GM23338 (cell line): Measurements from ENCODE around the gene TCF7L2. TPM values are rescaled to one million over a fixed set of nuclear protein-coding genes. Genes with fewer than 3 reads are reported as not detected.

Source experiments
- ATAC-seq: fragments of 200-7000 bp; cut with Tn5 transposase; 3 replicates; pipeline ENCODE4 v1.9.1; 2020
- DNase-seq: peaks from one replicate; pipeline ENCODE4 v3.0.0-alpha.2; 2015; ENCODE audit warnings: low spot score
- H2AFZ ChIP-seq: fragments of 200-600 bp; sonication (generic); 2 replicates; pipeline ENCODE4 v1.8.0; 2016; ENCODE audit warnings: antibody characterized with exemption, mild to moderate bottlenecking, moderate library complexity
- H3F3A ChIP-seq: fragments of 200-600 bp; sonication (generic); replicated peaks from 2 replicates; pipeline ENCODE4 v1.8.0; 2017; ENCODE audit warnings: antibody characterized with exemption, mixed run types, low read depth
- H3K27ac ChIP-seq: fragments of 200-600 bp; sonication (generic); 2 replicates; pipeline ENCODE4 v1.6.1; 2016; ENCODE audit warnings: low read depth
- H3K27me3 ChIP-seq: fragments of 200-600 bp; sonication (generic); 2 replicates; pipeline ENCODE4 v1.8.0; 2016; ENCODE audit warnings: mild to moderate bottlenecking, mixed run types, moderate library complexity; ENCODE audit not compliant: insufficient read depth
- H3K36me3 ChIP-seq: fragments of 200-600 bp; sonication (generic); 2 replicates; pipeline ENCODE4 v1.8.0; 2016; ENCODE audit warnings: mild to moderate bottlenecking; ENCODE audit not compliant: insufficient read depth
- H3K4me1 ChIP-seq: fragments of 200-600 bp; sonication (generic); 2 replicates; pipeline ENCODE4 v1.8.0; 2016; ENCODE audit warnings: mild to moderate bottlenecking, moderate library complexity; ENCODE audit not compliant: insufficient read depth
- H3K4me2 ChIP-seq: fragments of 200-600 bp; sonication (generic); 2 replicates; pipeline ENCODE4 v1.7.1; 2017; ENCODE audit warnings: mixed run types
- H3K4me3 ChIP-seq: fragments of 200-600 bp; sonication (generic); 2 replicates; pipeline ENCODE4 v1.6.1; 2016; ENCODE audit warnings: mixed run types
- H3K79me2 ChIP-seq: fragments of 200-600 bp; sonication (generic); replicated peaks from 2 replicates; pipeline ENCODE4 v1.8.0; 2017; ENCODE audit warnings: mild to moderate bottlenecking; ENCODE audit not compliant: insufficient read depth
- H3K9me2 ChIP-seq: fragments of 200-600 bp; sonication (generic); 2 replicates; pipeline ENCODE4 v1.8.0; 2017; ENCODE audit not compliant: insufficient read depth
- H4K20me1 ChIP-seq: fragments of 200-600 bp; sonication (generic); replicated peaks from 2 replicates; pipeline ENCODE4 v1.8.0; 2017; ENCODE audit warnings: mild to moderate bottlenecking; ENCODE audit not compliant: insufficient read depth
- H3K27ac Mint-ChIP-seq: 2 replicates; pipeline ENCODE4 v1.8.0; 2020; ENCODE audit warnings: inconsistent platforms, mild to moderate bottlenecking, moderate library complexity, mixed read lengths
- H3K27me3 Mint-ChIP-seq: 3 replicates; pipeline ENCODE4 v1.8.0; 2022; ENCODE audit warnings: low read depth, mild to moderate bottlenecking, moderate library complexity, mixed read lengths, inconsistent platforms; ENCODE audit not compliant: insufficient read depth, poor library complexity
- H3K36me3 Mint-ChIP-seq: 3 replicates; pipeline ENCODE4 v1.8.0; 2021; ENCODE audit warnings: low read depth, mild to moderate bottlenecking, inconsistent platforms, moderate library complexity, mixed read lengths
- H3K4me1 Mint-ChIP-seq: 3 replicates; pipeline ENCODE4 v1.8.0; 2020; ENCODE audit warnings: mild to moderate bottlenecking, inconsistent platforms, mixed read lengths
- H3K4me3 Mint-ChIP-seq: 3 replicates; pipeline ENCODE4 v1.8.0; 2021; ENCODE audit warnings: moderate library complexity, mild to moderate bottlenecking, inconsistent platforms, mixed read lengths
- H3K9me3 Mint-ChIP-seq: 3 replicates; pipeline ENCODE4 v1.8.0; 2020; ENCODE audit warnings: moderate library complexity, mild to moderate bottlenecking, inconsistent platforms, mixed read lengths
- CREB1 ChIP-seq: fragments of 250-450 bp; sonication (Bioruptor Pico); IDR thresholded peaks from 2 replicates; pipeline ENCODE4 v1.5.0; 2020; ENCODE audit warnings: low read depth, mild to moderate bottlenecking, moderate library complexity
- EZH2 ChIP-seq: fragments of 200-600 bp; sonication (generic); IDR thresholded peaks from one replicate; pipeline ENCODE4 v1.8.0; 2017; ENCODE audit warnings: antibody characterized with exemption, mild to moderate bottlenecking, low read depth; ENCODE audit not compliant: unreplicated experiment
- EZH2phosphoT487 ChIP-seq: fragments of 200-600 bp; sonication (generic); IDR thresholded peaks from one replicate; pipeline ENCODE4 v1.8.1; 2018; ENCODE audit warnings: antibody characterized with exemption; ENCODE audit not compliant: unreplicated experiment
- JUNB ChIP-seq: IDR thresholded peaks from one replicate; pipeline ENCODE4 v1.6.1; 2016; ENCODE audit warnings: antibody characterized with exemption; ENCODE audit not compliant: unreplicated experiment
- NANOG ChIP-seq: IDR thresholded peaks from 2 replicates; pipeline ENCODE4 v1.6.1; 2016; ENCODE audit warnings: antibody characterized with exemption, borderline replicate concordance
- POLR2AphosphoS5 ChIP-seq: IDR thresholded peaks from 2 replicates; pipeline ENCODE4 v1.6.1; 2016; ENCODE audit warnings: antibody characterized with exemption, low read depth
- REST ChIP-seq: IDR thresholded peaks from one replicate; pipeline ENCODE4 v1.6.1; 2018; ENCODE audit warnings: antibody characterized with exemption; ENCODE audit not compliant: unreplicated experiment
- STAT1 ChIP-seq: IDR thresholded peaks from one replicate; pipeline ENCODE4 v1.6.1; 2016; ENCODE audit warnings: antibody characterized with exemption; ENCODE audit not compliant: unreplicated experiment
- ZNF114 ChIP-seq: fragments of 250-450 bp; sonication (Bioruptor Pico); IDR thresholded peaks from 2 replicates; pipeline ENCODE4 v1.5.0; 2020; ENCODE audit warnings: mild to moderate bottlenecking, moderate library complexity
- ZNF331 ChIP-seq: fragments of 250-450 bp; sonication (Bioruptor Pico); IDR thresholded peaks from 2 replicates; pipeline ENCODE4 v1.5.0; 2020; ENCODE audit warnings: low read depth, mild to moderate bottlenecking, moderate library complexity
- polyA plus RNA-seq: library from polyadenylated mRNA; unstranded; fragments of >200 nt; fragmentation: Nextera tagmentation; extraction: Ambion mirVana; gene quantifications from 2 replicates; pipeline ENCODE4 v1.2.1, GENCODE V29; 2016
- total RNA-seq: library from RNA; depleted of rRNA; stranded (reverse); fragments of >200 nt; shearing (Covaris generic); gene quantifications from 2 replicates; pipeline ENCODE4 v1.2.3, GENCODE V29; 2014
- TF ChIP-seq, protein P1 (sequence below): fragments of 250-450 bp; sonication (Bioruptor Pico); IDR thresholded peaks from 2 replicates; pipeline ENCODE4 v1.5.0; 2020; ENCODE audit warnings: mild to moderate bottlenecking, moderate library complexity
- TF ChIP-seq, protein P2 (sequence below), 2 experiments: fragments of 200-600 bp in 1 of 2; sonication (generic) in 1 of 2; conservative IDR thresholded peaks; 2 replicates each; pipeline versions ENCODE4 v1.5.1 to v1.6.1; 2016 to 2017; ENCODE audit warnings: antibody characterized with exemption in 2 of 2, low read depth in 2 of 2, mild to moderate bottlenecking in 2 of 2, moderate library complexity in 1 of 2
- TF ChIP-seq, protein P3 (sequence below): IDR thresholded peaks from 2 replicates; pipeline ENCODE4 v1.6.1; 2016; ENCODE audit warnings: antibody characterized with exemption

TCF7L2 gene
- total and polyA plus RNA-seq, 2 experiments from 2014 or later = 32.2 to 80.8 TPM

DNA sequence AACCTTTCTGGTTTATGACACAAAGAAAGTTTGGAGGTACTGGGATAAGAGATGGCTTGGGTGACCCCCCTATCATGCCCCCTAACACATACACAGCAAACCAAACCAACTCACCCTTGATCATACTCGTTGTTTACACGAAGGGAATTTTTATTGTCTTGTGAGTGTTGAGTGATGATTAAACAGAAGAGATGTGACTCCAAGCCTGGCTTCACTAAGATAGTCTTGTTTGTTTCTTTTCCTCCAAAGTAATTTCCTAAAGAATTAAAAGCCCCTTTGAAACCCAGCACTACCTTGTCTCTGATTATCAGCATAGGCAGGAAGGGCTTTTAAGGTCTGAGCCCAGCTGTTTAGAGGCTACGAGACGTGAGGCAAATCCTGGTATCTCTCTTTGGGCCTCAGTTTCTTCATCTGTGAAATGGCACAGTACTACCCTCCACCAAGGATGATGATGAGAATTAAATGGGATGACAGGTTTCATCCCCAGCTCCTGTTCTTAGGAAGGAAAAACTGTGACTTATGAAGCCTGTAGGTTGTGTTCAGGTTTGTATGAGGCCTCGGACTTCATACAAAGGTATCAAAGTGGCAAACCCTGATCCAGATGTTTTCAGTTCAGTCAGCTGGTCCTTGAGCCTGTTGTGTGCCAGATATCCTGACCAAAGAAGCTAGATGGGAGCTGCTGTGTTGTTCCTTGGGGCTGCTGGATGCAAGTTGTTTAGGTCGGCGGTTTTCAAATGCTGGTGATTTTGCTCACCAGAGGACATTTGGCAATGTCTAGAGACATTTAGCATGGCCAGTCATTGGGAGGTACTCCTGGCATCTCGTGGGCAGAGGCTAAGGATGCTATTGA, 51.8 kb downstream of the TCF7L2 start:
- Mint-ChIP-seq H3K9me3 (no peaks in the 10 kb centered on the region), H3K4me1 (peaks cover 80% of the 10 kb centered on the region), H3K36me3 (peaks cover 23% of the 10 kb centered on the region), H3K27me3 (peaks cover 8% of the 10 kb centered on the region), H3K4me3 (no peak overlapping the region), H3K27ac (no peak overlapping the region)
- peaks cover 20% of the 10 kb centered on the region; the same call in 1 of the 2 replicates for H3F3A ChIP-seq
- no peak for ATAC-seq
- no peak for DNase-seq
- no peak overlapping the region for H3K4me2 ChIP-seq
- H3K36me3 ChIP-seq = no peaks in the 10 kb centered on the region
- H3K27me3 ChIP-seq = no peaks in the 10 kb centered on the region
- peaks cover 96% of the 10 kb centered on the region for H4K20me1 ChIP-seq
- H3K27ac ChIP-seq = 0 out of 2 replicates have a peak overlapping the region, but pooled peaks have one; percentile 39
- peaks cover 100% of the 10 kb centered on the region for H3K79me2 ChIP-seq
- H3K4me3 ChIP-seq = no peak overlapping the region
- TF ChIP-seq, protein P1, sequence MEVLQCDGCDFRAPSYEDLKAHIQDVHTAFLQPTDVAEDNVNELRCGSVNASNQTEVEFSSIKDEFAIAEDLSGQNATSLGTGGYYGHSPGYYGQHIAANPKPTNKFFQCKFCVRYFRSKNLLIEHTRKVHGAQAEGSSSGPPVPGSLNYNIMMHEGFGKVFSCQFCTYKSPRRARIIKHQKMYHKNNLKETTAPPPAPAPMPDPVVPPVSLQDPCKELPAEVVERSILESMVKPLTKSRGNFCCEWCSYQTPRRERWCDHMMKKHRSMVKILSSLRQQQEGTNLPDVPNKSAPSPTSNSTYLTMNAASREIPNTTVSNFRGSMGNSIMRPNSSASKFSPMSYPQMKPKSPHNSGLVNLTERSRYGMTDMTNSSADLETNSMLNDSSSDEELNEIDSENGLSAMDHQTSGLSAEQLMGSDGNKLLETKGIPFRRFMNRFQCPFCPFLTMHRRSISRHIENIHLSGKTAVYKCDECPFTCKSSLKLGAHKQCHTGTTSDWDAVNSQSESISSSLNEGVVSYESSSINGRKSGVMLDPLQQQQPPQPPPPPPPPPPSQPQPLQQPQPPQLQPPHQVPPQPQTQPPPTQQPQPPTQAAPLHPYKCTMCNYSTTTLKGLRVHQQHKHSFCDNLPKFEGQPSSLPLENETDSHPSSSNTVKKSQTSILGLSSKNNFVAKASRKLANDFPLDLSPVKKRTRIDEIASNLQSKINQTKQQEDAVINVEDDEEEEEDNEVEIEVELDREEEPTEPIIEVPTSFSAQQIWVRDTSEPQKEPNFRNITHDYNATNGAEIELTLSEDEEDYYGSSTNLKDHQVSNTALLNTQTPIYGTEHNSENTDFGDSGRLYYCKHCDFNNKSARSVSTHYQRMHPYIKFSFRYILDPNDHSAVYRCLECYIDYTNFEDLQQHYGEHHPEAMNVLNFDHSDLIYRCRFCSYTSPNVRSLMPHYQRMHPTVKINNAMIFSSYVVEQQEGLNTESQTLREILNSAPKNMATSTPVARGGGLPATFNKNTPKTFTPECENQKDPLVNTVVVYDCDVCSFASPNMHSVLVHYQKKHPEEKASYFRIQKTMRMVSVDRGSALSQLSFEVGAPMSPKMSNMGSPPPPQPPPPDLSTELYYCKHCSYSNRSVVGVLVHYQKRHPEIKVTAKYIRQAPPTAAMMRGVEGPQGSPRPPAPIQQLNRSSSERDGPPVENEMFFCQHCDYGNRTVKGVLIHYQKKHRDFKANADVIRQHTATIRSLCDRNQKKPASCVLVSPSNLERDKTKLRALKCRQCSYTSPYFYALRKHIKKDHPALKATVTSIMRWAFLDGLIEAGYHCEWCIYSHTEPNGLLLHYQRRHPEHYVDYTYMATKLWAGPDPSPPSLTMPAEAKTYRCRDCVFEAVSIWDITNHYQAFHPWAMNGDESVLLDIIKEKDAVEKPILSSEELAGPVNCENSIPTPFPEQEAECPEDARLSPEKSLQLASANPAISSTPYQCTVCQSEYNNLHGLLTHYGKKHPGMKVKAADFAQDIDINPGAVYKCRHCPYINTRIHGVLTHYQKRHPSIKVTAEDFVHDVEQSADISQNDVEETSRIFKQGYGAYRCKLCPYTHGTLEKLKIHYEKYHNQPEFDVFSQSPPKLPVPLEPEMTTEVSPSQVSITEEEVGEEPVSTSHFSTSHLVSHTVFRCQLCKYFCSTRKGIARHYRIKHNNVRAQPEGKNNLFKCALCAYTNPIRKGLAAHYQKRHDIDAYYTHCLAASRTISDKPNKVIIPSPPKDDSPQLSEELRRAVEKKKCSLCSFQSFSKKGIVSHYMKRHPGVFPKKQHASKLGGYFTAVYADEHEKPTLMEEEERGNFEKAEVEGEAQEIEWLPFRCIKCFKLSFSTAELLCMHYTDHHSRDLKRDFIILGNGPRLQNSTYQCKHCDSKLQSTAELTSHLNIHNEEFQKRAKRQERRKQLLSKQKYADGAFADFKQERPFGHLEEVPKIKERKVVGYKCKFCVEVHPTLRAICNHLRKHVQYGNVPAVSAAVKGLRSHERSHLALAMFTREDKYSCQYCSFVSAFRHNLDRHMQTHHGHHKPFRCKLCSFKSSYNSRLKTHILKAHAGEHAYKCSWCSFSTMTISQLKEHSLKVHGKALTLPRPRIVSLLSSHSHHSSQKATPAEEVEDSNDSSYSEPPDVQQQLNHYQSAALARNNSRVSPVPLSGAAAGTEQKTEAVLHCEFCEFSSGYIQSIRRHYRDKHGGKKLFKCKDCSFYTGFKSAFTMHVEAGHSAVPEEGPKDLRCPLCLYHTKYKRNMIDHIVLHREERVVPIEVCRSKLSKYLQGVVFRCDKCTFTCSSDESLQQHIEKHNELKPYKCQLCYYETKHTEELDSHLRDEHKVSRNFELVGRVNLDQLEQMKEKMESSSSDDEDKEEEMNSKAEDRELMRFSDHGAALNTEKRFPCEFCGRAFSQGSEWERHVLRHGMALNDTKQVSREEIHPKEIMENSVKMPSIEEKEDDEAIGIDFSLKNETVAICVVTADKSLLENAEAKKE (CRISPR knock-in tag) = no peak
- TF ChIP-seq EZH2 = no peak
- TF ChIP-seq POLR2AphosphoS5 = no peak
- TF ChIP-seq, protein P2, sequence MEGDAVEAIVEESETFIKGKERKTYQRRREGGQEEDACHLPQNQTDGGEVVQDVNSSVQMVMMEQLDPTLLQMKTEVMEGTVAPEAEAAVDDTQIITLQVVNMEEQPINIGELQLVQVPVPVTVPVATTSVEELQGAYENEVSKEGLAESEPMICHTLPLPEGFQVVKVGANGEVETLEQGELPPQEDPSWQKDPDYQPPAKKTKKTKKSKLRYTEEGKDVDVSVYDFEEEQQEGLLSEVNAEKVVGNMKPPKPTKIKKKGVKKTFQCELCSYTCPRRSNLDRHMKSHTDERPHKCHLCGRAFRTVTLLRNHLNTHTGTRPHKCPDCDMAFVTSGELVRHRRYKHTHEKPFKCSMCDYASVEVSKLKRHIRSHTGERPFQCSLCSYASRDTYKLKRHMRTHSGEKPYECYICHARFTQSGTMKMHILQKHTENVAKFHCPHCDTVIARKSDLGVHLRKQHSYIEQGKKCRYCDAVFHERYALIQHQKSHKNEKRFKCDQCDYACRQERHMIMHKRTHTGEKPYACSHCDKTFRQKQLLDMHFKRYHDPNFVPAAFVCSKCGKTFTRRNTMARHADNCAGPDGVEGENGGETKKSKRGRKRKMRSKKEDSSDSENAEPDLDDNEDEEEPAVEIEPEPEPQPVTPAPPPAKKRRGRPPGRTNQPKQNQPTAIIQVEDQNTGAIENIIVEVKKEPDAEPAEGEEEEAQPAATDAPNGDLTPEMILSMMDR (conservative IDR thresholded peaks at IDR 0.05; ENCODE audit: low read depth in 2 of 2) = no peak
- TF ChIP-seq, protein P3, sequence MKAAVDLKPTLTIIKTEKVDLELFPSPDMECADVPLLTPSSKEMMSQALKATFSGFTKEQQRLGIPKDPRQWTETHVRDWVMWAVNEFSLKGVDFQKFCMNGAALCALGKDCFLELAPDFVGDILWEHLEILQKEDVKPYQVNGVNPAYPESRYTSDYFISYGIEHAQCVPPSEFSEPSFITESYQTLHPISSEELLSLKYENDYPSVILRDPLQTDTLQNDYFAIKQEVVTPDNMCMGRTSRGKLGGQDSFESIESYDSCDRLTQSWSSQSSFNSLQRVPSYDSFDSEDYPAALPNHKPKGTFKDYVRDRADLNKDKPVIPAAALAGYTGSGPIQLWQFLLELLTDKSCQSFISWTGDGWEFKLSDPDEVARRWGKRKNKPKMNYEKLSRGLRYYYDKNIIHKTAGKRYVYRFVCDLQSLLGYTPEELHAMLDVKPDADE = no peak
- no peak for TF ChIP-seq ZNF114 (CRISPR knock-in tag)
- TF ChIP-seq CREB1 (CRISPR knock-in tag) = no peak
- no peak for TF ChIP-seq NANOG
- no peak for TF ChIP-seq REST
- no peak for TF ChIP-seq STAT1
- TF ChIP-seq ZNF331 (CRISPR knock-in tag) = no peak
- no peak for TF ChIP-seq JUNB
- TF ChIP-seq EZH2phosphoT487 = no peak
- H2AFZ ChIP-seq = no peak overlapping the region
- peaks cover 62% of the 10 kb centered on the region for H3K4me1 ChIP-seq
- no peaks in the 10 kb centered on the region for H3K9me2 ChIP-seq
